ENCODE results near the gene RNF115. TPM values are rescaled to one million over a fixed set of nuclear protein-coding genes. Genes with fewer than 3 reads are reported as not detected.
"Not testable (repeated sequence)": the region's sequence is repeated elsewhere in the genome, so short reads cannot be mapped to it uniquely, and the experiment has no call there.

Gene RNF115
- total RNA-seq, 5 donors from 2014 or later (not counting 1 experiment from before 2014, with no cell fraction given) = 12.0 to 17.5 (median 13.4) TPM

DNA sequence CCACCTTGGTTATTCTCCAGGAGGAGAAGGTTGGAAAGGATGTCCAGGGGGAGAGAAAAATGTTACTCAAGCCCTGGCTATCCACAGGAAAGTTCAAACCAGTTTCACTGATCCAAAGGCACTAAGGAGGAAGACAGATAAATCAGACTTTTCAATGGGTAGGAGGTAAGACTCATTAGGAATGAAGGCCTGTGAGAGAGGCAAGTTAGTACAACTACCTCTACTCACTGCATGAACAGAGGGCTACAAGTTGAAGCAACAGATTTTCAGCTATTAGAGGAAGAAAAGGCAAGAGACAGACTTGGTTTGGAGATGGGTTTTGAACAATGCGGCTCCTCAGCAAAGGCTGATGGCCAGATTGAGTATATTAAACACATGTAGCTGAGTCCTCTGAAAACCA, 87.7 kb downstream of the RNF115 start:
- Mint-ChIP-seq H3K36me3 (peaks cover 2% of the 10 kb centered on the region), H3K27ac (no peak overlapping the region), H3K9me3 (no peaks in the 10 kb centered on the region), H3K4me3 (no peak overlapping the region), H3K4me1 (peaks cover 0 to 2% (median 0%) of the 10 kb centered on the region in 3 donors), H3K27me3 (no peaks in the 10 kb centered on the region)
- Histone ChIP-seq H3K4me3 (ENCODE audit: control insufficient read depth in 1 of 2, extremely low read depth in 1 of 2, low read length in 1 of 2) (no peak overlapping the region), H3K27me3 (replicated peaks in 1 of 2; ENCODE audit: control insufficient read depth in 2 of 2, extremely low read depth in 1 of 2, insufficient read depth in 2 of 2, low read length in 1 of 2) (no peaks in the 10 kb centered on the region), H3K27ac (ENCODE audit: low read length) (no peak overlapping the region), H3K9me3 (no peaks in the 10 kb centered on the region), H3K36me3 (ENCODE audit: control insufficient read depth in 2 of 2, extremely low read depth in 1 of 2, insufficient read depth in 1 of 2, low read length in 1 of 2) (peaks cover 0 to 3% of the 10 kb centered on the region in 2 donors), H3K4me1 (ENCODE audit: control insufficient read depth in 1 of 2, extremely low read depth in 1 of 2, insufficient read depth in 2 of 2, low read length in 2 of 2) (no peaks in the 10 kb centered on the region)
- ATAC-seq (replicated peaks in 1 of 4) (no peak), DNase-seq (no peak)
- WGBS (ENCODE audit: insufficient coverage) = no CpG with 5 or more reads among the region's 1 CpG
- CTCF ChIA-PET = no interaction called here
- POLR2A ChIA-PET = no interaction called here

DNA sequence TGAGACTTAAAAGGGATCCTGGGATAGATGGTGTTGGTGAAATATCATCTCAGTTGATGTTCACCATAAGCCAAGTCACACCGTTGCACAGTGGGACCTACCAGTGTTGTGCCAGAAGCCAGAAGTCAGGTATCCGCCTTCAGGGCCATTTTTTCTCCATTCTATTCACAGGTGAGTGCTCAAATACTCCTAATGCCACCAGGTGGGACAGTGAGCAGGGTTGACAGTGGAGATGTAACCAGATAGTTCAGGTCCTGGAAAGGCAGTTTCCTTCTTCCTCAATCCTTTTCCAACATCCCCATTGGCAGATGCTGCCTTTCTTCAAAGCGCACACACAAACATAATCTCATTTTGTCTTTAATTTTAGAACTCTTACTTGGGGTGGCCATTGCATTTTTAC, 93.0 kb downstream of the RNF115 start:
- ATAC-seq (replicated peaks in 1 of 4) (no peak), DNase-seq (no peak)
- Mint-ChIP-seq H3K9me3 (no peaks in the 10 kb centered on the region), H3K4me1 (no peaks in the 10 kb centered on the region), H3K27me3 (no peaks in the 10 kb centered on the region), H3K36me3 (peaks cover 5% of the 10 kb centered on the region), H3K4me3 (no peak overlapping the region), H3K27ac (no peak overlapping the region)
- Histone ChIP-seq H3K36me3 (ENCODE audit: control insufficient read depth in 2 of 2, extremely low read depth in 1 of 2, insufficient read depth in 1 of 2, low read length in 1 of 2) (peaks cover 0 to 14% of the 10 kb centered on the region in 2 donors), H3K4me3 (ENCODE audit: control insufficient read depth in 1 of 2, extremely low read depth in 1 of 2, low read length in 1 of 2) (no peak overlapping the region), H3K27me3 (replicated peaks in 1 of 2; ENCODE audit: control insufficient read depth in 2 of 2, extremely low read depth in 1 of 2, insufficient read depth in 2 of 2, low read length in 1 of 2) (no peaks in the 10 kb centered on the region), H3K27ac (ENCODE audit: low read length) (no peak overlapping the region), H3K9me3 (no peaks in the 10 kb centered on the region), H3K4me1 (ENCODE audit: control insufficient read depth in 1 of 2, extremely low read depth in 1 of 2, insufficient read depth in 2 of 2, low read length in 2 of 2) (no peaks in the 10 kb centered on the region)
- CTCF ChIA-PET = no interaction called here
- no CpG with 5 or more reads among the region's 3 CpGs for WGBS (ENCODE audit: insufficient coverage)
- POLR2A ChIA-PET = no interaction called here

DNA sequence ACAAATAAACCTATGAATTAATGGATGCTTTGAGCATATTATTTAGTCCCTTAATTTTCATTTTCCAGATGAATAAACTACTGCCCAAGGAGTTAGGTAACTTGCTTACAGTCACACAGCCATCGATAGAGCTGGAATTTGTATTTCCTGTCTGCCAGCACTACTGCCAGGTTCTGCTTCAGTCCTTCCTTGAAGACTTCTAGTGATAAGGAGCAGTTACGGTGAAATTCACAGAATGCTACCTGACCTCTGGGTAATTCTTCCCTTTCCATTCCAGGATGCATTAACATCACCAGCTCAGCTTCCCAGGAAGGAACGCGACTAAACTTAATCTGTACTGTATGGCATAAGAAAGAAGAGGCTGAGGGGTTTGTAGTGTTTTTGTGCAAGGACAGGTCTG, 93.4 kb downstream of the RNF115 start:
- Histone ChIP-seq H3K36me3 (ENCODE audit: control insufficient read depth in 2 of 2, extremely low read depth in 1 of 2, insufficient read depth in 1 of 2, low read length in 1 of 2) (peaks cover 0 to 14% of the 10 kb centered on the region in 2 donors), H3K27ac (ENCODE audit: low read length) (no peak overlapping the region), H3K27me3 (replicated peaks in 1 of 2; ENCODE audit: control insufficient read depth in 2 of 2, extremely low read depth in 1 of 2, insufficient read depth in 2 of 2, low read length in 1 of 2) (no peaks in the 10 kb centered on the region), H3K4me1 (ENCODE audit: control insufficient read depth in 1 of 2, extremely low read depth in 1 of 2, insufficient read depth in 2 of 2, low read length in 2 of 2) (no peaks in the 10 kb centered on the region), H3K9me3 (no peaks in the 10 kb centered on the region), H3K4me3 (ENCODE audit: control insufficient read depth in 1 of 2, extremely low read depth in 1 of 2, low read length in 1 of 2) (no peak overlapping the region)
- ATAC-seq (replicated peaks in 1 of 4) (no peak), DNase-seq (no peak)
- no CpG with 5 or more reads among the region's 4 CpGs for WGBS (ENCODE audit: insufficient coverage)
- no peak overlapping the region for H3K27ac Mint-ChIP-seq
- ChIA-PET CTCF (no interaction called here), POLR2A (no interaction called here)
- no peaks in the 10 kb centered on the region for H3K27me3 Mint-ChIP-seq
- H3K4me1 Mint-ChIP-seq = no peaks in the 10 kb centered on the region
- no peak overlapping the region for H3K4me3 Mint-ChIP-seq
- peaks cover 5% of the 10 kb centered on the region for H3K36me3 Mint-ChIP-seq
- H3K9me3 Mint-ChIP-seq = no peaks in the 10 kb centered on the region

DNA sequence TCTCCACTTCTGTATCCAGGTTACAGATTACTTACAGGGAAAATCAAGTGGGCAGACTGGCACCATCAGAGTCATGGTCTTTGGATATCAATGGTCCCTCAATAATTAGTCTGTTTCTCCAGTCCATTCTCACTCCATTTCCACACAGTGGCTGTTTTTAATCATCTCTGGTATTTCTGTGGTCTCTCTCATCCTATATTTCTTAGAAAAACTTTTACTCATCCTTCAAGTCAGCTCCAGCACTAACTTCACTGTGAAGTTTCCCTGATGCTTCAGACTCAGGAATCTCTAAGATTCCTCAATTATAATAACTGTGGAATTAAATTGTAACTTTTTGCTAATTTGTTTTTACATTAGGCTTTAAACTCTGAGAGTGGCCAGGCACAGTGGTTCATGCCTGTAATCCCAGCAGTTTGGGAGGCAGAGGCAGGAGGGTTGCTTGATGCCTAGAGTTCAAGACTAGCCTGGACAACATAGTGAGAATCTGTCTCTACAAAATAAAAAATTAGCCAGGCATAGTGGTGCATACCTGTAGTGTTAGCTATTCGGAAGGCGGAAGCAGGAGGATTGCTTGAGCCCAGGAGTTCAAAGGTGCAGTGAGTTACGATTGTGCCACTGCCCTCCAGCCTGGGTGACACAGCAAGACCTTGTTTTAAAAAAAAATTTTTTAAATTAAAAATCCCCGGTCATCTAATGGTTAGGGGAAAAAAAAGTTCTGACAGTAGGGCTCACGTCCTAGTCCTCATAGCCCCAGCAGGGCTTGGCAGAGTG, 94.0 kb downstream of the RNF115 start:
- H3K4me1 Mint-ChIP-seq = no peaks in the 10 kb centered on the region
- H3K36me3 Mint-ChIP-seq = peaks cover 5% of the 10 kb centered on the region
- Histone ChIP-seq H3K4me3 (ENCODE audit: control insufficient read depth in 1 of 2, extremely low read depth in 1 of 2, low read length in 1 of 2) (no peak overlapping the region), H3K36me3 (ENCODE audit: control insufficient read depth in 2 of 2, extremely low read depth in 1 of 2, insufficient read depth in 1 of 2, low read length in 1 of 2) (peaks cover 0 to 14% of the 10 kb centered on the region in 2 donors), H3K4me1 (ENCODE audit: control insufficient read depth in 1 of 2, extremely low read depth in 1 of 2, insufficient read depth in 2 of 2, low read length in 2 of 2) (no peaks in the 10 kb centered on the region), H3K27ac (ENCODE audit: low read length) (no peak overlapping the region), H3K9me3 (no peaks in the 10 kb centered on the region), H3K27me3 (replicated peaks in 1 of 2; ENCODE audit: control insufficient read depth in 2 of 2, extremely low read depth in 1 of 2, insufficient read depth in 2 of 2, low read length in 1 of 2) (no peaks in the 10 kb centered on the region)
- ChIA-PET CTCF (no interaction called here), POLR2A (no interaction called here)
- H3K27me3 Mint-ChIP-seq = no peaks in the 10 kb centered on the region
- WGBS (ENCODE audit: insufficient coverage) = 95% methylated on average over 4 of the region's 5 CpGs
- DNase-seq = no peak
- H3K4me3 Mint-ChIP-seq = no peak overlapping the region
- H3K27ac Mint-ChIP-seq = no peak overlapping the region
- no peaks in the 10 kb centered on the region for H3K9me3 Mint-ChIP-seq
- no peak for ATAC-seq (replicated peaks in 1 of 4)

DNA sequence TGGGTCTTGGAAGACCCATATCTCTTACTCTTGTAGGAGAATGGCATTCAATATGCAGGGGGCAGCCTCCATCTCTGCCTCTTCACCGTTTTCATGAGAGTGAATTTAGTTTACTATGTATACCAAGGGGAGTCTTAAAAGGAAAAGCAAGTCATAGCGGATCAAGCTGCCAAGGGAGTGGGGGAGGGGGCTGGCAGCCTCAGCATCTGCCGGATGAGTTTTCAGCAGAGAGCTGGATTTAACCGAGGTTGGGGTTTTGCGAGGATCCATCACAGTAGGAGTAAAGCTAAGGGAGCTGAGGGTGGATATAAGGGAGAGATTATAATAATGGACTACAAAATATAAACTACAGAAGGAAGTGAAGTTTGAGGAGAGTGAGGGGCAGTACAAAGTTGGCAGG, 94.7 kb downstream of the RNF115 start:
- ATAC-seq (replicated peaks in 1 of 4) = no peak
- Mint-ChIP-seq H3K27me3 (no peaks in the 10 kb centered on the region), H3K36me3 (peaks cover 5% of the 10 kb centered on the region), H3K4me1 (no peaks in the 10 kb centered on the region), H3K27ac (no peak overlapping the region), H3K9me3 (no peaks in the 10 kb centered on the region), H3K4me3 (no peak overlapping the region)
- Histone ChIP-seq H3K27me3 (replicated peaks in 1 of 2; ENCODE audit: control insufficient read depth in 2 of 2, extremely low read depth in 1 of 2, insufficient read depth in 2 of 2, low read length in 1 of 2) (no peaks in the 10 kb centered on the region), H3K4me3 (ENCODE audit: control insufficient read depth in 1 of 2, extremely low read depth in 1 of 2, low read length in 1 of 2) (no peak overlapping the region), H3K4me1 (ENCODE audit: control insufficient read depth in 1 of 2, extremely low read depth in 1 of 2, insufficient read depth in 2 of 2, low read length in 2 of 2) (no peaks in the 10 kb centered on the region), H3K9me3 (no peaks in the 10 kb centered on the region), H3K27ac (ENCODE audit: low read length) (no peak overlapping the region), H3K36me3 (ENCODE audit: control insufficient read depth in 2 of 2, extremely low read depth in 1 of 2, insufficient read depth in 1 of 2, low read length in 1 of 2) (peaks cover 0 to 14% of the 10 kb centered on the region in 2 donors)
- ChIA-PET POLR2A (no interaction called here), CTCF (no interaction called here)
- DNase-seq = no peak
- WGBS (ENCODE audit: insufficient coverage) = no CpG with 5 or more reads among the region's 5 CpGs

DNA sequence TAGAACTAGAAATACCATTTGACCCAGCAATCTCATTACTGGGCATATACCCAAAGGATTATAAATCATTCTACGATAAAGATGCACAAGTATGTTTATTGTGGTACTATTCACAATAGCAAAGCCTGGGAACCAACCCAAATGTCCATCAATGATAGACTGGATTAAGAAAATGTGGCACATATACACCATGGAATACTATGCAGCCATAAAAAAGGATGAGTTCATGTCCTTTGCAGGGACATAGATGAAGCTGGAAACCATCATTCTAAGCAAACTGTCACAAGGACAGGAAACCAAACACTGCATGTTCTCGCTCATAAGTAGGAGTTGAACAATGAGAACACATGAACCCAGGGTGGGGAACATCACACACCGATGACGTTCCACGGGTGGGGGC, 97.7 kb downstream of the RNF115 start:
- H3K27me3 Mint-ChIP-seq; DNase-seq; H3K4me1 ChIP-seq (ENCODE audit: control insufficient read depth in 1 of 2, extremely low read depth in 1 of 2, insufficient read depth in 2 of 2, low read length in 2 of 2); H3K9me3 ChIP-seq; H3K27ac Mint-ChIP-seq; H3K9me3 Mint-ChIP-seq; H3K27me3 ChIP-seq (replicated peaks in 1 of 2; ENCODE audit: control insufficient read depth in 2 of 2, extremely low read depth in 1 of 2, insufficient read depth in 2 of 2, low read length in 1 of 2); H3K36me3 Mint-ChIP-seq; H3K4me3 Mint-ChIP-seq; POLR2A ChIA-PET; ATAC-seq (replicated peaks in 1 of 4); H3K27ac ChIP-seq (ENCODE audit: low read length); H3K4me3 ChIP-seq (ENCODE audit: control insufficient read depth in 1 of 2, extremely low read depth in 1 of 2, low read length in 1 of 2); H3K4me1 Mint-ChIP-seq; CTCF ChIA-PET: not testable (repeated sequence)
- no CpG with 5 or more reads among the region's 5 CpGs for WGBS (ENCODE audit: insufficient coverage)
- peaks cover 0 to 14% of the 10 kb centered on the region in 2 donors for H3K36me3 ChIP-seq (ENCODE audit: control insufficient read depth in 2 of 2, extremely low read depth in 1 of 2, insufficient read depth in 1 of 2, low read length in 1 of 2)

Data from T-cell (primary cell).